Central memory CD8-positive, alpha-beta T cell (primary cell): ENCODE measurements around the gene CGNL1.

ENCODE experiments used
- ATAC-seq: fragments of 150-1000 bp; cut with Tn5 transposase; replicated peaks from 2 replicates; pipeline ENCODE4 v1.10.0; 2022; ENCODE audit warnings: mild to moderate bottlenecking, moderate FRiP score, moderate number of reproducible peaks; ENCODE audit not compliant: poor library complexity, severe bottlenecking; ENCODE audit errors: extremely low read depth
- DNase-seq, 2 donors: peaks; one replicate each; pipeline ENCODE4 v3.0.0; 2021; ENCODE audit warnings: low spot score in 2 of 2
- H3K27ac Mint-ChIP-seq: one replicate; pipeline ENCODE4 v1.8.0; 2022; ENCODE audit warnings: low read depth, mild to moderate bottlenecking, moderate library complexity, mixed read lengths
- H3K27me3 Mint-ChIP-seq: one replicate; pipeline ENCODE4 v1.8.0; 2022; ENCODE audit warnings: mixed read lengths
- H3K36me3 Mint-ChIP-seq: one replicate; pipeline ENCODE4 v1.8.0; 2022; ENCODE audit warnings: mild to moderate bottlenecking, moderate library complexity, mixed read lengths; ENCODE audit not compliant: insufficient read depth
- H3K4me1 Mint-ChIP-seq: one replicate; pipeline ENCODE4 v1.8.0; 2022; ENCODE audit warnings: mixed read lengths
- H3K4me3 Mint-ChIP-seq: one replicate; pipeline ENCODE4 v1.8.0; 2022; ENCODE audit warnings: mild to moderate bottlenecking, moderate library complexity, mixed read lengths
- H3K9me3 Mint-ChIP-seq: one replicate; pipeline ENCODE4 v1.8.0; 2022; ENCODE audit warnings: mixed read lengths

Gene CGNL1

DNA sequence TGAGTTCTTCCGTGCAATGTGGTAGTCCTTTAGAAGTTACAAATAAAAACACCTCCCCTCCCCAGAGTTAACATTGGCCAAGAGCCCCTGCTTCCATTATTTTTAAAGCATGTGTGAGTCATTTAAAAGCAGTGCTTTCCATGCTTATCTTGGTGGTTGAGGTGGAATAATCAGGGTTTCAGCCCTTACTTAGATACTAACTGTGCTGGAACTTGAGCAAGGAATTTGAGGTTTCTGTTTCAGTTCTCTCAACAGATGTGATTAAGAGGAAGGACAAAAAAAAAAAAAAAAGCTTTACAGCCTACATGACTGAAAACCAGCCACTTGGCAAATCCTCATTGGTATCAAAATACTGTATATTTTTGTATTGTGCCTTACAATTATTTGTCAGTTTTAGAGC is 64.5 kb downstream of the CGNL1 start:
- Mint-ChIP-seq H3K4me3 (no peak overlapping the region), H3K36me3 (no peaks in the 10 kb centered on the region), H3K4me1 (no peaks in the 10 kb centered on the region), H3K9me3 (no peaks in the 10 kb centered on the region), H3K27ac (no peak overlapping the region), H3K27me3 (peaks cover 45% of the 10 kb centered on the region)
- ATAC-seq (no peak), DNase-seq (no peak)

GRCh38 chr15:57442335-57442734 is 66.0 kb downstream of the CGNL1 start:
- Mint-ChIP-seq H3K27ac (no peak overlapping the region), H3K36me3 (no peaks in the 10 kb centered on the region), H3K27me3 (peaks cover 39% of the 10 kb centered on the region), H3K4me3 (no peak overlapping the region), H3K9me3 (no peaks in the 10 kb centered on the region), H3K4me1 (no peaks in the 10 kb centered on the region)
- no peak for ATAC-seq
- DNase-seq: no peak

DNA sequence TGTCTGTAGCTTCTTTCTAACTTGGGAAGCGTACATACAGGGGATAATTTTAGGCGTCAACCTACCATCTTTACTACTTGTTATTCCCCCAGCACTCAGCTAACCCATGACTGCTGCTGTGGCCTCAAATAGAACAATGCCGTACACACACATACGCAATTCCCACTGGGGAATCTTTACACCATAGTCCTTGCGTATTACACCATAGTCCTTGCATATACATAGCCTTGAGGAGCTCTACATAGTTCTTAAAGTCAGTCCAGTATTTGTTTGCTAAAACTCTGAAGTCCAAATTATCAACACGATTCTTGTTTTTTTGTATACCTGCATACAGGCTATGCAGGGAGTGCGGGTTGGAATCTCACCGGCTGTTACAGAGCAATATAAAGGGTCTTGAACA is 67.2 kb downstream of the CGNL1 start:
- DNase-seq: no peak
- Mint-ChIP-seq H3K36me3 (no peaks in the 10 kb centered on the region), H3K27ac (no peak overlapping the region), H3K4me1 (no peaks in the 10 kb centered on the region), H3K27me3 (peaks cover 40% of the 10 kb centered on the region), H3K9me3 (no peaks in the 10 kb centered on the region), H3K4me3 (no peak overlapping the region)
- ATAC-seq: no peak

- H3K4me1 Mint-ChIP-seq: no peaks in the 10 kb centered on the region
These were observed 68.7 kb downstream of the CGNL1 start for GRCh38 chr15:57444877-57445513.

DNA sequence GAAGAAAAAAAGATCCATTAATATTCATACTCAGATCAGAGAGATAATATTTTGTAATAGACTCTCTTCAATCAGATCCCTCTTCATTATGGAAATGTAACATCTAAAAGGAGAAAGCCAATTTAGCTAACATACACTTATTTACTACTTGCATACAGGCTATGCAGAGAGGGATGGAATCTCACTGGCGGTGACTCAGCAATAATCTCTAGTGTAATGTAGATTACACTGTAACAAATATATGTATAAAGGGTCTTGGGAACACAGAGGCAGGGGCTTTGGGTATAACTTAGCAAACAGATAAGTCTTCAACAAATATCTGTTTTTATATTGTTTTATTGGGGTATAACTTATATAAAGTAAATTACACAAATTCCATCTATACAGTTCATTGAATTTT is 69.6 kb downstream of the CGNL1 start:
- Mint-ChIP-seq H3K4me3 (no peak overlapping the region), H3K27me3 (peaks cover 57% of the 10 kb centered on the region), H3K36me3 (no peaks in the 10 kb centered on the region), H3K4me1 (no peaks in the 10 kb centered on the region), H3K9me3 (no peaks in the 10 kb centered on the region), H3K27ac (no peak overlapping the region)
- DNase-seq (no peak), ATAC-seq (no peak)

More at GRCh38 chr15:57444877-57445513, 68.7 kb downstream of the CGNL1 start:
- no peak for ATAC-seq
- H3K27ac Mint-ChIP-seq: no peak overlapping the region
- no peak overlapping the region for H3K4me3 Mint-ChIP-seq
- peaks cover 55% of the 10 kb centered on the region for H3K27me3 Mint-ChIP-seq
- no peaks in the 10 kb centered on the region for H3K9me3 Mint-ChIP-seq
- H3K36me3 Mint-ChIP-seq: no peaks in the 10 kb centered on the region
- no peak for DNase-seq

DNA sequence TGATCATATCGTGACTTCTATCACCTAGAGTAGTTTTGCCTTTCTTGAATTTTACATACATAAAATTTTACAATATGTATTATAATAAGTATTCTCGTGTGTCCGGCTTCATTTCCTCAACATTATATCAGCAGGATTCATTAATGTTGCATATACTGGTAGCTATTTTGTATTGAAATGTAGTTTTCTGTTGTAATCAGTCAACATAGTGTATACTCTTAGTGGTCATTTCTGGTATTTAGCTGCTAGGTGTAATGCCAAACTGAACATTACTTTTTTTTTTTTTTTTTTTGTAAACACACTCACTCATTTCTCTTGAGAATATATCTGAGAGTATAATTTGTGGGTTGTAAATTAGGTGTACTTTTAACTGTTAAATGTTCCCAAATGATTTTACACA is 70.1 kb downstream of the CGNL1 start:
- Mint-ChIP-seq H3K36me3 (no peaks in the 10 kb centered on the region), H3K9me3 (no peaks in the 10 kb centered on the region), H3K4me1 (no peaks in the 10 kb centered on the region), H3K27me3 (peaks cover 57% of the 10 kb centered on the region), H3K27ac (no peak overlapping the region), H3K4me3 (no peak overlapping the region)
- DNase-seq (no peak), ATAC-seq (no peak)

DNA sequence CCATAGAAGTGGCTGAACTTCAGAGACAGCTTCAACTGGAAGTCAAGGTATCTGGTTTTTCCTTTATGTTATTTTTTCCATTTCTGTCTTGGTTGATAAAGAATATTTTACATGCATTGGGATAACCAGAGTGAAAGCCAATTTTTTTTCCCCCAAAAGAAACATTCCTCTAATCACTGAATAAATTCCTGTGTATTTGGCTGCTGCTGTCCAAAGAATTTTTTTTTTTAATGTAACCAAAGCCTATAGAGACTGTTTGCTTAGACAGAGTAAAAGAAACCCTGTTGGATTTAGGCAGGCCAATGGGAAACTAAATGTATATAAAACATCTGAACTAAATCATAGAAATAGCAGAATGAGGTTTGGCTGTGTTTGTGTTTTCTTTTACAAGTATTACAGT is 75.2 kb downstream of the CGNL1 start:
- no peak for ATAC-seq
- no peaks in the 10 kb centered on the region for H3K4me1 Mint-ChIP-seq
- H3K27ac Mint-ChIP-seq: no peak overlapping the region
- H3K9me3 Mint-ChIP-seq: no peaks in the 10 kb centered on the region
- DNase-seq: no peak
- peaks cover 71% of the 10 kb centered on the region for H3K27me3 Mint-ChIP-seq
- H3K36me3 Mint-ChIP-seq: peaks cover 2% of the 10 kb centered on the region
- H3K4me3 Mint-ChIP-seq: no peak overlapping the region

DNA sequence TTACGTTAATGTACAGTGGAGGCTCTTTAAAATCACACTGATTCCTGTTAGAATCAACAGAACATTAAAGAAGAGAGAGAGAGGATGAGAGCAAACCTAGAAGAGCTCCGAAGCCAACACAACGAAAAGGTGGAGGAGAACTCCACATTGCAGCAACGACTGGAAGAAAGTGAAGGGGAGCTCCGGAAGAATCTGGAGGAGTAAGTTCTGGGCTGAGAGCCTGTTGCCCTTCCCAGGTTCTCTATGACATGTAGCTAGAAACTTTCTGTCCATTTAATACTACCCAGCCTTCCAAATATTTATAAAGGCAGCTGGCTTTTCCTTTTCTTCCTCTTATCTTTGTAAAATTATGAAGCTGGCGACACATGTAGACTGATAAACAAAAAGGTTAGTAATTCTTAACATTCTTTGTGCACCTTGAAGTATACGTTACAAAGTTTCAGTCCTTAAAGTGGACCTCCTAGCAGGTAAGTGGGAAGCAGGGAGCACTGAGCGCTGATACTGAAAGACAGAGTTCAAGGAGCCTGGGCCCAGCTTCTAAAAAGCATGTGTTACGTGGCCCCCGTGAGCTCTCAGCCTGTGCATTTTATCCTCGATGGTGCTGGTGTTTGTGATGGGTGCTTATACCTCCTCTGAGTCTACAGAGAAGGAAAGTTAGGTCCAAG is 75.9 kb downstream of the CGNL1 start:
- H3K27ac Mint-ChIP-seq: no peak overlapping the region
- no peak overlapping the region for H3K4me3 Mint-ChIP-seq
- ATAC-seq: no peak
- no peak for DNase-seq
- H3K27me3 Mint-ChIP-seq: peaks cover 65% of the 10 kb centered on the region
- no peaks in the 10 kb centered on the region for H3K4me1 Mint-ChIP-seq
- H3K36me3 Mint-ChIP-seq: peaks cover 2% of the 10 kb centered on the region
- no peaks in the 10 kb centered on the region for H3K9me3 Mint-ChIP-seq

- no peak overlapping the region for H3K4me3 Mint-ChIP-seq
- H3K27me3 Mint-ChIP-seq: peaks cover 36% of the 10 kb centered on the region
- H3K9me3 Mint-ChIP-seq: no peaks in the 10 kb centered on the region
- peaks cover 2% of the 10 kb centered on the region for H3K36me3 Mint-ChIP-seq
- DNase-seq: no peak
- H3K27ac Mint-ChIP-seq: no peak overlapping the region
- ATAC-seq: no peak
- H3K4me1 Mint-ChIP-seq: no peaks in the 10 kb centered on the region
These were observed 79.6 kb downstream of the CGNL1 start for GRCh38 chr15:57455929-57456328.

DNA sequence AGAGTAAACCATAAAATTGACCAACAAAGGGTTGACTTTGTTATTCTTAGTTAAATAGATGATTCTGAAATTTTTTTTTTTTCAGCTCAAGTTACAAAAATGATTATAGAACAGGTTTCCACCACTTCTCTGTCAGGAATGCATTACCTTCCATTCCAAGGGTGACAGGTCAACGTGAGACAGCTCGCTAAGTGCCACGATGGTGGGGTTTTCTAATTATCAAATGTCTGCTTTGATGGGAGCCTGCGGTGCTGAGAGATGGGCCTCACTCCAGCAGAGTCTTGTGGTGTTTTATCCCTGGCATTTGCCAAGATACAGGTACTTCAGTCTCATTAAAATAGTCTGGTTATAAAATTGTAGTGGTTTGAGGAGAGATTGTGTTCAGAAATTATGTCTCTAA is 80.3 kb downstream of the CGNL1 start:
- no peak overlapping the region for H3K4me3 Mint-ChIP-seq
- no peak for DNase-seq
- no peak for ATAC-seq
- peaks cover 35% of the 10 kb centered on the region for H3K27me3 Mint-ChIP-seq
- H3K27ac Mint-ChIP-seq: no peak overlapping the region
- no peaks in the 10 kb centered on the region for H3K4me1 Mint-ChIP-seq
- no peaks in the 10 kb centered on the region for H3K9me3 Mint-ChIP-seq
- H3K36me3 Mint-ChIP-seq: peaks cover 2% of the 10 kb centered on the region

- peaks cover 2% of the 10 kb centered on the region for H3K36me3 Mint-ChIP-seq
- no peak for DNase-seq
- H3K27ac Mint-ChIP-seq: no peak overlapping the region
- H3K4me1 Mint-ChIP-seq: no peaks in the 10 kb centered on the region
- no peaks in the 10 kb centered on the region for H3K9me3 Mint-ChIP-seq
- peaks cover 23% of the 10 kb centered on the region for H3K27me3 Mint-ChIP-seq
- no peak for ATAC-seq
- no peak overlapping the region for H3K4me3 Mint-ChIP-seq
These were observed 81.4 kb downstream of the CGNL1 start for GRCh38 chr15:57457726-57458125.

GRCh38 chr15:57458356-57458781 is 82.1 kb downstream of the CGNL1 start:
- Mint-ChIP-seq H3K27ac (no peak overlapping the region), H3K4me1 (no peaks in the 10 kb centered on the region), H3K36me3 (peaks cover 2% of the 10 kb centered on the region), H3K9me3 (no peaks in the 10 kb centered on the region), H3K27me3 (peaks cover 18% of the 10 kb centered on the region), H3K4me3 (no peak overlapping the region)
- no peak for ATAC-seq
- no peak for DNase-seq

GRCh38 chr15:57460208-57460816 is 84.0 kb downstream of the CGNL1 start:
- Mint-ChIP-seq H3K36me3 (no peaks in the 10 kb centered on the region), H3K4me3 (no peak overlapping the region), H3K4me1 (no peaks in the 10 kb centered on the region), H3K9me3 (no peaks in the 10 kb centered on the region), H3K27me3 (peaks cover 18% of the 10 kb centered on the region), H3K27ac (no peak overlapping the region)
- no peak for ATAC-seq
- no peak for DNase-seq
